ENCODE results near the gene RBMS3.

RBMS3 gene

GRCh38 chr3:29677421-29677820 is 396.6 kb downstream of the RBMS3 start:
- DNase-seq (ENCODE audit: low read depth in 2 of 2) = no peak

- no peak for DNase-seq (ENCODE audit: low read depth in 2 of 2)
These were observed 399.1 kb downstream of the RBMS3 start for GRCh38 chr3:29679944-29680343.

GRCh38 chr3:29683018-29683993 is 402.4 kb downstream of the RBMS3 start:
- DNase-seq (ENCODE audit: low read depth in 2 of 2) = no peak

GRCh38 chr3:29686889-29687592 is 406.2 kb downstream of the RBMS3 start:
- no peak for DNase-seq (ENCODE audit: low read depth in 2 of 2)

- no peak for DNase-seq (ENCODE audit: low read depth in 2 of 2)
These were observed 409.9 kb downstream of the RBMS3 start for GRCh38 chr3:29690686-29691353.

GRCh38 chr3:29693863-29694262 is 413.0 kb downstream of the RBMS3 start:
- DNase-seq (ENCODE audit: low read depth in 2 of 2) = no peak

- no peak for DNase-seq (ENCODE audit: low read depth in 2 of 2)
These were observed 413.5 kb downstream of the RBMS3 start for GRCh38 chr3:29694331-29694730.

GRCh38 chr3:29694783-29695182 is 413.9 kb downstream of the RBMS3 start:
- no peak for DNase-seq (ENCODE audit: low read depth in 2 of 2)

GRCh38 chr3:29695201-29695600 is 414.3 kb downstream of the RBMS3 start:
- DNase-seq (ENCODE audit: low read depth in 2 of 2) = no peak

GRCh38 chr3:29695643-29696198 is 414.9 kb downstream of the RBMS3 start:
- DNase-seq (ENCODE audit: low read depth in 2 of 2) = no peak

- DNase-seq (ENCODE audit: low read depth in 2 of 2) = no peak
These were observed 415.4 kb downstream of the RBMS3 start for GRCh38 chr3:29696311-29696710.

- no peak for DNase-seq (ENCODE audit: low read depth in 2 of 2)
These were observed 417.1 kb downstream of the RBMS3 start for GRCh38 chr3:29697989-29698388.

- no peak for DNase-seq (ENCODE audit: low read depth in 2 of 2)
These were observed 419.4 kb downstream of the RBMS3 start for GRCh38 chr3:29700256-29700655.

- no peak for DNase-seq (ENCODE audit: low read depth in 2 of 2)
These were observed 420.6 kb downstream of the RBMS3 start for GRCh38 chr3:29701326-29701983.

- DNase-seq (ENCODE audit: low read depth in 2 of 2) = no peak
These were observed 425.3 kb downstream of the RBMS3 start for GRCh38 chr3:29705906-29706844.

GRCh38 chr3:29708884-29709283 is 428.0 kb downstream of the RBMS3 start:
- no peak for DNase-seq (ENCODE audit: low read depth in 2 of 2)

GRCh38 chr3:29711255-29711771 is 430.4 kb downstream of the RBMS3 start:
- DNase-seq (ENCODE audit: low read depth in 2 of 2) = no peak

GRCh38 chr3:29716213-29716612 is 435.3 kb downstream of the RBMS3 start:
- DNase-seq (ENCODE audit: low read depth in 2 of 2) = no peak

- no peak for DNase-seq (ENCODE audit: low read depth in 2 of 2)
These were observed 437.8 kb downstream of the RBMS3 start for GRCh38 chr3:29718661-29719065.

- DNase-seq (ENCODE audit: low read depth in 2 of 2) = no peak
These were observed 439.8 kb downstream of the RBMS3 start for GRCh38 chr3:29720665-29721064.
